HG02973 (cell line): Measurements from ENCODE around the gene CFAP57.

Experiments
- ATAC-seq: cut with Tn5 transposase; IDR thresholded peaks from one replicate; pipeline ENCODE4 v1.9.1; 2021; ENCODE audit warnings: moderate library complexity; ENCODE audit not compliant: unreplicated experiment

The CFAP57 gene

DNA sequence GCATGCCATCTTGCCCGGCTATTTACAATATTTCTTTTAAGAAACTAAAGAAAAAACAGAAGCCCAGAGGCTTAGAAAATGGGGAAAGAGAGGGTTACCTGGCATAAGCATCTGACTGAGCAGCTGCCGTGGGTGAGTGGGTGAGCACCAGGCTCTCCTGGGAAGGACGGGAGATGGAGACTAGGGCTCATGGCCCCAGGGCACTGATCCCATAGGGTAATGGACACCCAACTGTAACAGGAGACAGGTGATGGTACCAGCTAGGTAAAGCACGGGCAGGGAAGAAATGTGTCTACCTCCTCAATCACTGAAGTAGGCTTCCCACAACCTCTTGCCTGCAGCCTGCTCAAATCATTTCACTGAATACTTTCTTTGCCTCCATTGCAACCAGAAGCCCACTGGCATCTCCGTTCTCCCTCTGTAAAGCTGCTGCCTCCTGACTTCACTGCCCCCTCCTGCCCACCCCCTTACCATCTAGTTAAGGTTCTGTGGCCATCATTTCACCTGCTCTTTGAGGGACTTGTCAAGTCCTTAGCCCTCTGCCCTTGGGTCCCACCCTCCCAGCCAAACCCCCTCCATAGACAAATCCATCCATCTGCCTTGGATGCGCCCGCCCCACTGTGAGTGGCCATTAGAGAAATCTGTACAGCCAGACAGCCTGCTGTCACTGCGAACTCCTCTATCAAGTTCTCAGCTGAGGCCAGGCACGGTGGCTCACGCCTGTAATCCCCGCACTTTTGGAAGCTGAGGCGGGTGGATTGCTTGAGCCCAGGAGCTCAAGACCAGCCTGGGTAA, 103.9 kb downstream of the CFAP57 start:
- no peak for ATAC-seq

GRCh38 chr1:43276673-43277072, 104.5 kb downstream of the CFAP57 start:
- ATAC-seq, result no peak

DNA sequence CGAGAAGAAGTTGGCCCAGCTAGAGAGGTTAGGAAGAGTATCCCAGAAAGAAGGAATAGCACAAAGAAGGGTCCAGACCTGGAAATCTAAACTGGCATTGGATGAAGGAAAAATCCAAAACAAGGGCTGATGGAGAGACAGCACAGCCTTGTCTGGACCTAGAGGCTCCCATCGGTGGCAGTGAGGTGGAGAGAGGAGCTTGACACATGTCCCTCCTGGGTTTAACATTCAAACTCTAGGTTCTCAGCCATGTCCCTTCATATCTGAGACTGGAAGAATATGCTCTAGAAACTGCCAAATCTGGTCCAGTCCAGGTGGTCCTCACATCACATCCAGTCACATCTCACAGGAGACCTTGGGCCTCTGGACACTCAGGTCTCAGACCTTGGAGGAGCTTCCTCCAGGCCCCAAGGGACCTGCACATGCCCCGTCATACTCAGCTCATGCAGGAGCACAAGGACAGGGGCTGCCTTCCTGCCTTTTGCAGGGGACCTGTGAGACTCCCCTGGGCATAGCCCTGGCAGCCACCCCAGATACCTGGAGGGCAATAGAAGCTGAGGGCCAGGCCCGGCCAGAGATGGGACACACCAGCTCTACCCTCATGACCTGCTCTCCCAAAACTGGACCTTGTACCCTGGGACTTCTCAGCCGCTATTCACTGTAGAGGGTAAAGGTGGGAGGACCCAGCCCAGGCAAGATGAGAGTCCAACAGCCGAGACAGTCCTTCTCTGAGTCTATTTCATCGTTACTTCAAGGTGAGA, 105.2 kb downstream of the CFAP57 start:
- ATAC-seq, result no peak

DNA sequence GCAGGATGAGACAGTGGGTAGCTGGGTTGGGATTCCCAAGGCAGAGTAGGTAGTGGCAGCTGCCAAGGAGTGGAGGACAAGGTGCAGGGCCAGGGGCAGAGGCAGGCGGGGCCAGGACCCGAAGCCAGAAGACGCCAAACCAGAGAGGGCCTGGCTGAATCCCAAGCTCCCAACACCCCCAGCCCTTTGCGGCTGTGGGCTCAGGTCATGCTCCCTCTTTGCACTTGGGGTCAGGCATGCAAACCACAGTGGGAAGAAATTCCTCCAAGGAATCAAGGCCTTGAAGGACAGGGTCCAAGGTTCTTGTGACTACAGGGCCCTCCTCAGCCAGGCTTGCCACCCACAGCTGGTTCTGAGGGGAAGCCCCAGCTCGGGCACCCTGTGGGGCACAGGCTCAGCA, 107.0 kb downstream of the CFAP57 start:
- ATAC-seq, result no peak

- no peak for ATAC-seq
Measured at GRCh38 chr1:43279666-43280065, 107.5 kb downstream of the CFAP57 start.

DNA sequence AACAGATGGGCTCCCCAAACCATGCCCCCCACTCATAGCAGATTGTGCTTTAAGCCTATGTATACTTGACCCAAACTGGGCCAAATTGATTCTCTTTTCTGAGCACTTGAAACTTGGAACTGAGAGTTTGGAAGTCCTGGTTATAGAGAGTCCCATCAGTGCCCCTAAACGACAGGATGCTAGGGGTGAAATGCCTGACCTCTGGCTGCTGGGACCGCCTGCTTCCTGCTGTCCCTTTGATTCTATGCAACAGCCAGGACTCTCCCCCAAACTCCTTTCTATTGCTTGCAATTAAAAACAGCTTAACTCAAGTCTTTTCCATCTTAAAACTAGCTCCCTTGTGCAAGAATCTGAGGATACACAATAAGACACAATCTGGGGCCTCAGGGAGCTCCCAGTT, 108.6 kb downstream of the CFAP57 start:
- ATAC-seq, result no peak

DNA sequence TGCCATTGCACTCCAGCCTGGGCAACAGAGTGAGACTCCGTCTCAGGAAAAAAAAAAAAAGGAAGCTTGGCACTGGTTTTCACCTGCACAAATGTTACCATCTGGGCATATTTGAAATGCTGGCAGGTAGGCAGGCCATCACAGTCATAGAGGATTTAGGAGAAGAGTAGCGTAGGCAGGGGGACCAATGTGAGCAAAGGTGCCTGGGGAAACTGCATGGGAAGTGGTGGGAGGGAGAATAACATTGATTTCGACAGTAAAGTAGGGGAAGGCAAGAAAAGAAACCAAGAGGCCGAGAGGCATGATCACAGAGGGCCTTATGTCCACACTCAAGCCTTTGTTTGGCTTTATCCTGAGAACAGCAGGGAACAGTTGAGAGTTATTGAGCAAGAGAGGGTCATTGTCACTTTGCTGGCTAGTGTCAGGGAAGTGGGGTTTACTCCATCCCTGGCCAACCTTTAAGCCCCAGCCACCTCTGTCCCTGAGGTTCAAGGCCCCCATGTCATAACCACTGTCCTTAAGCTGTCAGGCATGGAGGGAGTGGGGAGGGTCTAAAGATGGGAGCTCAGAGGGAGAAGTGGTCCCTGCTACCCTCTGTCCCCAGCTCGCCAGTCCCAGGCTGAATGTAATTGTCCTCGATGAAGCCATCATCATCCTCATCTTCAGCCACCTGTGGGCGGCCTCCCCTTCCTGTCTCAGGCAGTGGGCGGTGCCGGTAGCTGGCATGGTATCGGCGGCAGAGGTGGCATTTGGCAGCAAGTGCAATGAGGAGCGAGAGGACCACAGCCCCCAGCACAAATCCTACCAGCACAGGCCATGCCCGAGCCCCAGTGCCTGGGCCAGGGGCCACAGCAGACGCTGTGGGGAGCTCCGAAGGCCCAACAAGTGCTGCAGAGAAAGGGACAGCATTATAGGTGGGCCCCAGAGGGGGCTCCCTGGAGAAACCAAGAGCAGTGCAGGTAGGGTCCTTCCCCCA, 110.4 kb downstream of the CFAP57 start:
- no peak for ATAC-seq

DNA sequence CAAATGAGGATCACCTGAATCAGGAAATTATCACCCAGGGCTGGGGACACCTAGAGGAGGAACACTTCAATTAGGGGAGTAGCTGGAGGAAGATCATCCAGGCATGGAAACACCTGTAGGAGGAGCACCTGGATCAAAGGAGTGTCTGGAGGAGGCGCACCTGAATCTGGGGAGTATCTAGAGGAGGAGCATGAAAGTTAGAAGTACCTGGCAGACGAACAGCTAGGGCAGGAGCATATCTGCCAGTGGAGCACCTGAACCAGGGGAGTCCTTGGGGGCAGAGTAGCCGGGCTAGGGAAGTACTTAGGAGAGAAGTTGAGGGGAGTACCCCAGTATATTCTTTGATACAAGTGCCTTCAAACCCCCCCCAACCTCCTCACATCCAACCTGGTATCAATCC, 111.9 kb downstream of the CFAP57 start:
- ATAC-seq, result no peak

DNA sequence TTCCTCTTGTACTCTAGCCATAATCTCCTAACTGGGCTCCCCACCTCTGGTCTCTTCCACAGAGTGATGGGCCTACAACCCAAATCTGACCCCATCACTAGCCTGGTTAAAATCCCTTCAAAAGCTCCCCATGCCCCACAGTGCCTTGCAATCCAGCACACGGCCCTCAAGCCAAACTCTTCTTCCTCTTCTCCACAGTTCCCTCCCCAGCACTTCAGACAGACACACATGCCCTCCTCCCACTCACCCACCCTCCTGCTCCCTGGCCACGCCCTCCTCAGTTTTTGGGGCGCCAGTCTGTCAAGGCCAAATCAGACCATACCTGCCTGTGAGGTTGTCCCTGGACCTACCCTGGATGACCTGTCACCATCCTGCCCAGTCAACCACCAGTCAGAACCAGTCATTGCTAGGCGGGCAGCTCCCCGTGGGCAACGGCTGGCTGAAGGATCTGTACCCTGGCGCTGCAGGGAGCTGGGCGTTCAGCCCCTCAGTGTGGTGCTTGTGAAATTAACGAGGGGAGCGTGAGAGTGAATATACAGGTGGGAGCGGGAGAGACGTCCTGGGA, 112.5 kb downstream of the CFAP57 start:
- no peak for ATAC-seq

DNA sequence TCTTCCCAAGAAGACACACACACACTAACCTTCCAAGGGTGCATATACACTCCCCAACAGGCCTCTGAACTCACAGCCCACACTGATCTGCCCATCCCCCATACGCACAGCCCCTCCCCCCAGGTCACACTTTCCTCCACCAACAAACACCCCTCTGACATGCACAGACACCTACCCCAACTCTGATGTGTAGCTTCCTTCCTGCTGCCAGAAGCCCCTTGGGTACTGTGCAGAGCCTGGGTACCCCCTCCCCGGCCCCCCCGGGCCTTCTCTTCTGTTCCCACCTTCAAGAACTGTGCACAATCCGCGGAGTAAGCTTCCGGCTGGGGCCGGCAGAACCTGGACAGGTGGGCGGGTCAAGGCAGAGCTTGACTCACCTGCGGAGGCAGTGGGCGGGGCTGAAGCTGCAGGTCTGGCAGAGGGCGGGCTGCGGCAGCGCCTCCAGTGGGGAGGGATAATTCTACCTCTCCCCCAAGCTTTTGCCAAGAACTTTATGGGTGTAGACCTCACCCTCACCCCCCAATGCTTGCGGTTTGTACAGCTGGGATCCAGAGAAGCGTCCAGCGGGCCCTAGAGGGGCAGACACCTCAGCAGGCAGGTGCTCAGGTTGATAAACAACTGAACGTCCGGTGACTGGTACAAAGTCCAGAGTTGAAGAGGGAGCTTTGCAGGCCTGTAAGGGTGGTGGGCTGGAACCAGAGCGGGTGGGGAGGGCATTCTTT, 113.3 kb downstream of the CFAP57 start, which contains the start of gene C1orf210:
Gene C1orf210, minus strand, starts transcription at position 313 of the 722 bp plus-strand sequence. CDS start 2,311 bp downstream, outside the sequence.
- ATAC-seq, result no peak

GRCh38 chr1:43286115-43286514, 114.0 kb downstream of the CFAP57 start:
- ATAC-seq, result no peak

- ATAC-seq, result no peak
Measured at GRCh38 chr1:43286533-43286932, 114.4 kb downstream of the CFAP57 start.

DNA sequence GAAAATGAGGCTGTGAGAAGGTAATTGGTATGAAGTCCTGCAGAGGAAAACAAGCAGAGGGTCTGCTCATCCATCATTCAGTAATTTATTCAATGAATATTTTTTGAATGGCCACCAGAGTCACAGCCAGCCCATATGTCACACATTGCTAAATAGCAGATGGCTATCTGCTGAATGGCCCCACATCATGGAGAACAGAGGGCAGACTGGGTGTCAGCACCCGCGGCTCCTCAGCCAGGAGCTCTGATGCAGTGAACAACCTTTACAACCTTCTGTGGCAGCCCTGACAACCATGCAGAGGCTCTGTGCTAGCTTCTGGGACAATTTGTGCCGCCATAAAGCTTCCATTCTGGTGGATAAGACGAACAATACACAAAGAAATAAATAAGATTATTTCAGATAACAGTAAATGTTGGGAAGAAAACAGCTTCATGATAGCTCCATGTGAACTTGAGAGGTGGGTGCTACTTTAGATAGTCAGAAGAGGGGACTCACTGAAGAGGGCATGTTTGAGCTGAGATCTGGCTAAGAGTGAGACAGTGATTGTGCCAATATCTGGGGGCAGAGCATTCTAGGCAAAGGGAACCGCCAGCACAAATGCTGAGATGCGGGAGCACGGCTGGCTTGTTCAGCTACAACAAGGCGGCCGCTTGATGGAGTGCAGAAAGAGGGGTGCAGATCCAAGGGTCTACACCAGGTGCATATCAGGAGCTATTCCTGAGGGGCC, 116.1 kb downstream of the CFAP57 start:
- no peak for ATAC-seq

GRCh38 chr1:43288785-43289706, 116.9 kb downstream of the CFAP57 start:
- no peak for ATAC-seq

DNA sequence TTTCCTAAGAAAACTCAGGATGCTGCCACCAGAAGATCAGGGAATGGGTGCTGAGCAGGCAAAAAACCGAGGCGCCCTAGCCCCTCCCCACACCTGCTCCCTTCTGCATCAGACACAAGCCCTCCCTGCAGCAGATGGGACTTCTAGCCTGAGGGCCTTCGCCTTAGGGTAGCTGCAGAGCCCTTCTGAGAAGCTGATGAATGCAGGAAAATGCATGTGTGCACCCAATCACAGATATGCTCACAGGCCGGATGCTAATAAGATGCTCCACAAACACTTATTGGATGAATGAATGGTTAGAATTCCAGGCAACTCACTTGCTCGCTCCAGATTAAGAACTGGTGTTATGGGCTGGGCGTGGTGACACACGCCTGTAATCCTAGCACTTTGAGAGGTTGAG, 120.1 kb downstream of the CFAP57 start:
- no peak for ATAC-seq

- ATAC-seq, result no peak
Measured at GRCh38 chr1:43292679-43293078, 120.5 kb downstream of the CFAP57 start.

DNA sequence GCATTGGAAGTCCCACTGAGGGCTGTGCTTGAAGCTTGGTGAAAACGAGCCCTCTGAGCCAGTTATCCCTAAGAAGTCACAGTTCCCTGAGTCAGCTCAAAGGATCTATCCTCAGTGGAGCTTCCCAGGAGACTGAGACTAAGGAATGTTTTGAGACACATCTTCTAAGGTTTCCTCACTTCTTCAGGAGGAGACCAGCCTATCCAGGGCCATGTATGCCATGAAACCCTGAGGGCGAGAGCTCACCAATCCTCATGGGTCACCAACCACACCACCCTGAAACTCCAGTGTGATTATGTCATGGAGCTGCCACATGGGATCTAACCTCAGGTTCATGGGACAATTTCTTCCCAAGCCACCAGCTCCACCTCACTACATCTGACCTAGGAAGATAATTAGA, 121.0 kb downstream of the CFAP57 start:
- no peak for ATAC-seq
